ENCODE results near the gene RANBP10.

RANBP10 gene

GRCh38 chr16:67749436-67750078 is 56.8 kb downstream of the RANBP10 start:
- DNase-seq (ENCODE audit: extremely low read depth, low read depth): no peak
- TF ChIP-seq, protein P1, sequence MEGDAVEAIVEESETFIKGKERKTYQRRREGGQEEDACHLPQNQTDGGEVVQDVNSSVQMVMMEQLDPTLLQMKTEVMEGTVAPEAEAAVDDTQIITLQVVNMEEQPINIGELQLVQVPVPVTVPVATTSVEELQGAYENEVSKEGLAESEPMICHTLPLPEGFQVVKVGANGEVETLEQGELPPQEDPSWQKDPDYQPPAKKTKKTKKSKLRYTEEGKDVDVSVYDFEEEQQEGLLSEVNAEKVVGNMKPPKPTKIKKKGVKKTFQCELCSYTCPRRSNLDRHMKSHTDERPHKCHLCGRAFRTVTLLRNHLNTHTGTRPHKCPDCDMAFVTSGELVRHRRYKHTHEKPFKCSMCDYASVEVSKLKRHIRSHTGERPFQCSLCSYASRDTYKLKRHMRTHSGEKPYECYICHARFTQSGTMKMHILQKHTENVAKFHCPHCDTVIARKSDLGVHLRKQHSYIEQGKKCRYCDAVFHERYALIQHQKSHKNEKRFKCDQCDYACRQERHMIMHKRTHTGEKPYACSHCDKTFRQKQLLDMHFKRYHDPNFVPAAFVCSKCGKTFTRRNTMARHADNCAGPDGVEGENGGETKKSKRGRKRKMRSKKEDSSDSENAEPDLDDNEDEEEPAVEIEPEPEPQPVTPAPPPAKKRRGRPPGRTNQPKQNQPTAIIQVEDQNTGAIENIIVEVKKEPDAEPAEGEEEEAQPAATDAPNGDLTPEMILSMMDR (IDR thresholded peaks at IDR 0.05; ENCODE audit: low read depth, low read length, missing control alignments): no peak
- H3K4me3 ChIP-seq (replicated peaks; ENCODE audit: low read depth, low read length): no peak overlapping the region

- no peak for DNase-seq (ENCODE audit: extremely low read depth, low read depth)
- TF ChIP-seq, protein P1 (IDR thresholded peaks at IDR 0.05; ENCODE audit: low read depth, low read length, missing control alignments): no peak
- no peak overlapping the region for H3K4me3 ChIP-seq (replicated peaks; ENCODE audit: low read depth, low read length)
Measured at GRCh38 chr16:67748834-67749233, 57.5 kb downstream of the RANBP10 start.

DNA sequence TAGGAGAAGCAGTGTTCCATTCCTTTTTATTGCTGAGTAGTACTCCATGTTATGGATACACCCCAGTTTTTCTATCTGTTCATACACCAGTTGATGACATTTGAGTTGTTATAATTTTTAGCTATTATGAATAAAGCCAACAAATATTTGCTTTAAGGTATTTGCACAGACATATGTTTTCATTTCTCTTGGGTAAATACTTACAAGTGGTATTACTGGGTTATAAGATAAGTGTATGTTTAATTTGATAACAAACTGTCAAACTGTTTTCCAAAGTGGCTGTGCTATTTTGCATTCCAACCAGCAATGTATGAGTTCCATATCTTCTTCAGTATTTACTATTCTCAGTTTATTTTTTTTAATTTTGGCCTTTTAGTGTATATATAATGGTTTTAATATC is 59.5 kb downstream of the RANBP10 start:
- TF ChIP-seq, protein P1 (IDR thresholded peaks at IDR 0.05; ENCODE audit: low read depth, low read length, missing control alignments): no peak
- H3K4me3 ChIP-seq (replicated peaks; ENCODE audit: low read depth, low read length): no peak overlapping the region
- no peak for DNase-seq (ENCODE audit: extremely low read depth, low read depth)

- no peak for DNase-seq (ENCODE audit: extremely low read depth, low read depth)
- TF ChIP-seq, protein P1 (IDR thresholded peaks at IDR 0.05; ENCODE audit: low read depth, low read length, missing control alignments): no peak
- no peak overlapping the region for H3K4me3 ChIP-seq (replicated peaks; ENCODE audit: low read depth, low read length)
Measured at GRCh38 chr16:67741118-67741517, 65.2 kb downstream of the RANBP10 start.

DNA sequence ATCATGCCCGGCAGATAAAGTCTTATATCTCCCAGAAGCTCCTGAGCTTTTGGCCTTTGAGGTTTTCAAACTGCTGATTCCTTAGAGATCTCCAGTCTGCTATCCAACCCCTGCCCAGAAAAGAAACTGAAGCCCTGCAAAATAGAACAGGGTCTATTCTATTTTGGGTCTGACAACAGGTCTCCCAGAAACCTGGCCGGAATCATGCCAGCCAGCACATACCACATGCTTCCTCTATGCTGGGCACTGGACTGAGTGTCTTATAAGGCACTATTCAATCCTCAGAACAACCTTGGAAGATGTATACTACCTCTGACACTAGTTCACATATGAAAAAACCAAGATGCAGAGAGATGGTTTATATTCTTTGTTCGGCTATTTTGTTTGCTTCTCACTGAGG is 66.0 kb downstream of the RANBP10 start:
- no peak overlapping the region for H3K4me3 ChIP-seq (replicated peaks; ENCODE audit: low read depth, low read length)
- DNase-seq (ENCODE audit: extremely low read depth, low read depth): no peak
- TF ChIP-seq, protein P1 (IDR thresholded peaks at IDR 0.05; ENCODE audit: low read depth, low read length, missing control alignments): no peak

- no peak for DNase-seq (ENCODE audit: extremely low read depth, low read depth)
- H3K4me3 ChIP-seq (replicated peaks; ENCODE audit: low read depth, low read length): no peak overlapping the region
- TF ChIP-seq, protein P1 (IDR thresholded peaks at IDR 0.05; ENCODE audit: low read depth, low read length, missing control alignments): no peak
Measured at GRCh38 chr16:67736858-67737257, 69.5 kb downstream of the RANBP10 start.

DNA sequence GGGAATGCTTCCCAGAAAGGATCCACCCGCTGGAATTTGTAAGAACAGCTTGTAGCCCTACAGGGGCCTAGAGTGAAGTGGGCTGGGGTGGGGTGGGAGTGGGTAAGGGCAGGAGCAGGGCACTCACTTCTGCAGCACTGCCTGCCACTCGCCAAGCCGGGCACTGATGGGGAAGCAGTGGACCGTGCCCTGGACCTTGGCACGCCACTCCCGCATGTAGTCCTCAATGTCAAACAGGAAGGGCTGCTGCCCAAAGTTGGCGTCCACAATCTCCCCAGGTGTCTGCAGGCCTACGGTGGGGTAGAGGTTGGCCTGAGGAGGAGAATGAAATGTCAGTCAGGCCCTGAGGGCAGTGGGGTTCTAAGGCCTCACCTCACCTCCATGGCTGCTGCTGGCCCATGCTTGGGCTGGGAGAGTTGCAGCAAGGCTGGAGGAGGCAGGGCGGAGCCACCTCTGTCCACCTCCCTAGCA is 71.6 kb downstream of the RANBP10 start:
- no peak overlapping the region for H3K4me3 ChIP-seq (replicated peaks; ENCODE audit: low read depth, low read length)
- no peak for DNase-seq (ENCODE audit: extremely low read depth, low read depth)
- TF ChIP-seq, protein P1 (IDR thresholded peaks at IDR 0.05; ENCODE audit: low read depth, low read length, missing control alignments): no peak
